SK-N-MC (cell line): Measurements from ENCODE around the gene KLF13.

Experiments used
- EZH2 ChIP-seq: fragments of 200-600 bp; sonication (generic); IDR thresholded peaks from one replicate; pipeline ENCODE4 v1.6.1; 2017; ENCODE audit warnings: antibody characterized with exemption
- POLR2AphosphoS5 ChIP-seq: IDR thresholded peaks from 2 replicates; pipeline ENCODE4 v1.6.1; 2012; ENCODE audit warnings: mild to moderate bottlenecking, low read depth, low read length, borderline replicate concordance

GRCh38 chr15:31317017-31317416 lies 9.6 kb upstream of the KLF13 start:
- TF ChIP-seq EZH2 = no peak
- no peak for TF ChIP-seq POLR2AphosphoS5
